GM12878 (cell line): Measurements from ENCODE around the gene DAAM1.

Source experiments
- ASH2L ChIP-seq: fragments of 300-600, 200-600 bp; sonication (generic); IDR thresholded peaks from 2 replicates; pipeline ENCODE4 v1.6.1; 2017; ENCODE audit warnings: low read depth, mild to moderate bottlenecking, borderline replicate concordance
- CHD2 ChIP-seq: IDR thresholded peaks from 2 replicates; pipeline ENCODE4 v1.6.1; 2011; ENCODE audit warnings: low read depth, low read length, improper control_type of control experiment, borderline replicate concordance
- IKZF1 ChIP-seq: fragments of 450-650 bp; conservative IDR thresholded peaks from 2 replicates; pipeline ENCODE4 v1.6.1; 2017; ENCODE audit warnings: antibody characterized with exemption, mild to moderate bottlenecking
- NR2C2 ChIP-seq: IDR thresholded peaks from 2 replicates; pipeline ENCODE4 v1.6.1; 2011; ENCODE audit warnings: borderline replicate concordance, low read depth; ENCODE audit not compliant: control insufficient read depth, insufficient read length
- NR2F1 ChIP-seq: fragments of 450-650 bp; conservative IDR thresholded peaks from 2 replicates; pipeline ENCODE4 v1.6.1; 2017; ENCODE audit warnings: mild to moderate bottlenecking
- NRF1 ChIP-seq: conservative IDR thresholded peaks from 2 replicates; pipeline ENCODE4 v1.6.1; 2011; ENCODE audit warnings: mild to moderate bottlenecking, low read depth, low read length, improper control_type of control experiment
- RAD21 ChIP-seq: IDR thresholded peaks from 2 replicates; pipeline ENCODE4 v1.6.1; 2011; ENCODE audit warnings: mild to moderate bottlenecking, low read depth, low read length, moderate library complexity; ENCODE audit not compliant: insufficient read depth
- SRF ChIP-seq, 2 experiments: IDR thresholded peaks; 2 replicates each; pipeline ENCODE4 v1.6.1; 2011; ENCODE audit warnings: low read depth in 2 of 2, low read length in 2 of 2, mild to moderate bottlenecking in 1 of 2, moderate library complexity in 1 of 2
- ZNF24 ChIP-seq: fragments of 450-650 bp; IDR thresholded peaks from 2 replicates; pipeline ENCODE4 v1.6.1; 2017; ENCODE audit warnings: antibody characterized with exemption, mild to moderate bottlenecking
- ZNF622 ChIP-seq: fragments of 450-650 bp; IDR thresholded peaks from 2 replicates; pipeline ENCODE4 v1.6.1; 2017; ENCODE audit warnings: mild to moderate bottlenecking, inconsistent platforms
- TF ChIP-seq, protein P1 (sequence below): IDR thresholded peaks from 2 replicates; pipeline ENCODE4 v1.6.1; 2011; ENCODE audit warnings: mild to moderate bottlenecking, low read depth, low read length, moderate library complexity; ENCODE audit not compliant: insufficient replicate concordance

DNA sequence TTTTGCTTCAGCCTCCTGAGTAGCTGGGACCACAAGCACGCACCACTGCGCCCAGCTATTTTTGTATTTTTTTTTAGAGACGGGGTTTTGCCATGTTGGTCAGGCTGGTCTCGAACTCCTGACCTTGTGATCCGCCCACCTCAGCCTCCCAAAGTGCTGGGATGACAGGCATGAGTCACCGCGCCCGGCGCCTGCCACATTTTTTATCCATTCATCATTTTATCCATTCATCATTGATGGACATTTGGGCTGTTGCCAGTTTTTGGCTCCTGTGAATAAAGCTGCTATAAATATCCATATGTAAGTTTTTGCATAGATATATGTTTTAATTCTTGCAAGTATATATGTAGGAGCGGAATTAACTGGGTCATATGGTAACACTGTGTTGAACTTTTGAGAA lies 79.5 kb downstream of the DAAM1 start:
- TF ChIP-seq NR2F1, result no peak
- no peak for TF ChIP-seq SRF (IDR thresholded peaks at IDR 0.05; ENCODE audit: low read depth in 2 of 2, low read length in 2 of 2)
- no peak for TF ChIP-seq ASH2L
- TF ChIP-seq NR2C2, result no peak
- TF ChIP-seq RAD21, result no peak
- TF ChIP-seq CHD2, result no peak
- no peak for TF ChIP-seq NRF1
- TF ChIP-seq, protein P1, sequence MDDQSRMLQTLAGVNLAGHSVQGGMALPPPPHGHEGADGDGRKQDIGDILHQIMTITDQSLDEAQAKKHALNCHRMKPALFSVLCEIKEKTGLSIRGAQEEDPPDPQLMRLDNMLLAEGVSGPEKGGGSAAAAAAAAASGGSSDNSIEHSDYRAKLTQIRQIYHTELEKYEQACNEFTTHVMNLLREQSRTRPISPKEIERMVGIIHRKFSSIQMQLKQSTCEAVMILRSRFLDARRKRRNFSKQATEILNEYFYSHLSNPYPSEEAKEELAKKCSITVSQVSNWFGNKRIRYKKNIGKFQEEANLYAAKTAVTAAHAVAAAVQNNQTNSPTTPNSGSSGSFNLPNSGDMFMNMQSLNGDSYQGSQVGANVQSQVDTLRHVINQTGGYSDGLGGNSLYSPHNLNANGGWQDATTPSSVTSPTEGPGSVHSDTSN, result no peak
- TF ChIP-seq ZNF622, result no peak
- TF ChIP-seq ZNF24, result no peak
- TF ChIP-seq IKZF1, result no peak
